NCI-H1092 treated with DMSO at 0.1 percent for 48 hours (cell line): ENCODE measurements around the gene POTEI.
"Not testable (repeated sequence)": the region's sequence is repeated elsewhere in the genome, so short reads cannot be mapped to it uniquely, and the experiment has no call there.

Experiments used
- DNase-seq: peaks from one replicate; lab custom pipeline; 2025; lab: John Stamatoyannopoulos, UW

The POTEI gene

DNA sequence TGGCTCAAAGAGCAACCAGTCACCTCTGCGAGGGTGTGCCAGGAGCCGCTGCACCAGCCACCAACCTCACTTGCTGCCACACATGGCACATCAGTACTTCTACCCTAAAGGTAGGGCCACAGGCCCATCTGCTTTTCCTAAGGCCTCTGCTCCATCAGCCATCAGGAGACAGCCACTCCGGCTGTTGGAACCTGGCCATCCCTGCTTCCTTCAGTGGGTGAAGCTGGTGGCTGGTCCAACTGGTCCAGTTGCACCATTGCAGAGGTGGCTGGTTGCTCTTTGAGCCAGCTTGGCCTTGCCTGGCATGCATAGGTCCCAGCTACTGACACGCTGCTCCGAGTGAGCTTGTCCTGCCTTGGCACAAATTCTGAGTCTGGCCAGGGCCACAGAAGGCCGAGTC is 53.7 kb downstream of the POTEI start:
- not testable (repeated sequence) for DNase-seq

DNA sequence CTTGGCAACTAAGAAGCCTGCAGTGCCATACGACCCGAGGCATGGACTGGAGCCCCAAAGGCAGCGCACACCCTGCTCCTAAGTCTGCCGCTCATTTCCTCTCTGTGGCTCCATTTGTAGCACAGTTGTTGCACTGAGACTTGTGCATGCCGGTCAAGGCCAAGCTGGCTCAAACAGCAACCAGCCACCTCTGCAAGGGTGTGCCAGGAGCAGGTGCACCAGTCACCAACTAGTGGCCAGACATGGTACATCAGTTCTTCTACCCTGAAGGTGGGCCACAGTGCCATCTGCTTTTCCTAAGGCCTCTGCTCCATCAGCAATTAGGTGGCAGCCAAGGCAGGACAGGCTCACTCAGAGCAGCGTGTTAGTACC is 54.4 kb downstream of the POTEI start:
- DNase-seq, result not testable (repeated sequence)

GRCh38 chr2:130453955-130454711 is 55.0 kb downstream of the POTEI start:
- DNase-seq, result not testable (repeated sequence)

GRCh38 chr2:130452897-130453296 is 56.2 kb downstream of the POTEI start:
- not testable (repeated sequence) for DNase-seq

GRCh38 chr2:130451823-130452222 is 57.3 kb downstream of the POTEI start:
- DNase-seq, result not testable (repeated sequence)

DNA sequence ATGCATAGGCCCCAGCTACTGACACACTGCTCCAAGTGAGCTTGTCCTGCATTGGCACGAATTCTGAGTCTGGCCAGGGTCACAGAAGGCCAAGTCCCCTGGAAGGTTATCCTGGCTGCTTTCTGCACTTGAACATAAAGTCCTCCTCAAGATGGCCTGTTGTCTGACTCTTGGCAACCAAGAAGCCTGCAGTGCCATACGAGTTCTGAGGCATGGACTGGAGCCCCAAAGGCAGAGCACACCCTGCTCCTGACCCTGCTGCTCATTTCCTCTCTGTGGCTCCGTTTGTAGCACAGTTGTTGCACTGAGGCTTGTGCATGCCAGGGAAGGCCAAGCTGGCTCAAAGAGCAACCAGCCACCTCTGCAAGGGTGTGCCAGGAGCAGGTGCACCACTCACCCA is 57.9 kb downstream of the POTEI start:
- DNase-seq, result not testable (repeated sequence)

- not testable (repeated sequence) for DNase-seq
Measured at GRCh38 chr2:130450366-130450765, 58.8 kb downstream of the POTEI start.

DNA sequence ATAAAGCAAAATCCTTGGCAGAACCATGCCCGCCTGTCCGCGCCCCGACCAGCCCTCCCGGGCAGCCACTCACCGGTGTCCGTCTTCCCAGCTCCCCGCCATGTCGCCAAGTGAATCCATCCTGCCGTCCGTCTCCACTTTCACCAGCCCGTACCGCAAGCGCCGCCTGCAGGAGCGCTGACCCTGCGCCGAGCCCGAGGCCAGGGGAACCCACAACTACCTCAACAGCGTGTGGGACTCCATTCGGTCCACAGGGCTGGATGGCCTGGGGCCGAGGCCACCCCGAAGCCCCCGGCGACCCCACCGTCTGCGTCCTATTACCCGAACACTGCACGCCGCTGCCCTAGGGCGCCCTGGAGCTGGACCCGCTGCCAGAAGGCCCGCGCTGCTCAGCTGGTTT is 81.5 kb downstream of the POTEI start:
- DNase-seq, result peak; percentile 46

DNA sequence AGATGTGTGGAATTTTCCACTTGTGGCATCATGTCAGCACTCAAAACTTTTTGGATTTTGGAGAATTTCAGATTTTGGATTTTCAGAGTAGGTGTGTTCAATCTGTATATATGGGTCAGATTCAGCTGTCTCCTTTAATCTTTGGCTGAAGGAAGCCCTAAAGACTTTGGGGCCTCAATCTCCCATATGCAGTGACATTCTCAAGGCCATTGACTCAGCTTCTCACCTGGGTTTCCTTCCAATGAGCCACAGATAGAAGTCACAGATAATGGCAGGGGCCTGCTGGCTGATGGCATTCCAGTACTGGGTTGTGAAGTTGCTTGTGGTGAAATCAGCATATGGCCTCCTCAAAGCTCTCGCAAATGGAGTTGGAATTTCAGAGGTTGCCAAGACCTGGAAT is 90.3 kb downstream of the POTEI start:
- DNase-seq, result not testable (repeated sequence)

GRCh38 chr2:130416693-130417092 is 92.4 kb downstream of the POTEI start:
- not testable (repeated sequence) for DNase-seq
